ENCODE results near the gene FGF14.

FGF14 gene

DNA sequence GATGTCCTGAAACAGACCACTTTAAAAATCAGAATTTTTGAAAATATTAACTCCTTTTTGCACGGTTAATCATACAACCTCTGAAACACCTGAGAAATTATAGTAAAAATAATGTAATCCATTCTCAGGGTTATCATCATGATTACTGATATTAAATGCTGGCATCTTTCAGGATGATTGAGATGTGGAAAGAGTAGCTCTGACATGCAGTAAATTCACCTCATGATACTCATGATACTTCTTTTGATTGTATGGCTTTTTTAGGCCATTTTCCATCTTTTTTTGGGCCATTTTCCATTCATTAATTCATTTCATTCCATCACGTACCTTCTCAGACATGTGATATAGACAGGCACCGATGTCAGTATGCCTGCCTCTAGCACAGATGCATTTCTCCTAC lies 85.1 kb downstream of the FGF14 start:
- H3K36me3 ChIP-seq (replicated peaks; ENCODE audit: low read depth, low read length) = no peaks in the 10 kb centered on the region
- H3K4me1 ChIP-seq (ENCODE audit: low read length) = no peaks in the 10 kb centered on the region
- no peaks in the 10 kb centered on the region for H3K9me3 ChIP-seq (ENCODE audit: insufficient read depth, low read length)
- H3K27ac ChIP-seq (ENCODE audit: low read length) = no peak overlapping the region
- no peak overlapping the region for H3K9ac ChIP-seq (ENCODE audit: low read length)
- H3K4me3 ChIP-seq (ENCODE audit: low read length) = no peak overlapping the region
- no peaks in the 10 kb centered on the region for H3K79me2 ChIP-seq (ENCODE audit: low read length)
- no peak overlapping the region for H2AFZ ChIP-seq (ENCODE audit: low read depth, low read length)
- H3K4me2 ChIP-seq (ENCODE audit: low read length) = no peak overlapping the region
- H3K27me3 ChIP-seq (ENCODE audit: low read depth, low read length) = no peaks in the 10 kb centered on the region
- H4K20me1 ChIP-seq (ENCODE audit: insufficient read depth, low read length) = no peaks in the 10 kb centered on the region
- TF ChIP-seq, protein P1, sequence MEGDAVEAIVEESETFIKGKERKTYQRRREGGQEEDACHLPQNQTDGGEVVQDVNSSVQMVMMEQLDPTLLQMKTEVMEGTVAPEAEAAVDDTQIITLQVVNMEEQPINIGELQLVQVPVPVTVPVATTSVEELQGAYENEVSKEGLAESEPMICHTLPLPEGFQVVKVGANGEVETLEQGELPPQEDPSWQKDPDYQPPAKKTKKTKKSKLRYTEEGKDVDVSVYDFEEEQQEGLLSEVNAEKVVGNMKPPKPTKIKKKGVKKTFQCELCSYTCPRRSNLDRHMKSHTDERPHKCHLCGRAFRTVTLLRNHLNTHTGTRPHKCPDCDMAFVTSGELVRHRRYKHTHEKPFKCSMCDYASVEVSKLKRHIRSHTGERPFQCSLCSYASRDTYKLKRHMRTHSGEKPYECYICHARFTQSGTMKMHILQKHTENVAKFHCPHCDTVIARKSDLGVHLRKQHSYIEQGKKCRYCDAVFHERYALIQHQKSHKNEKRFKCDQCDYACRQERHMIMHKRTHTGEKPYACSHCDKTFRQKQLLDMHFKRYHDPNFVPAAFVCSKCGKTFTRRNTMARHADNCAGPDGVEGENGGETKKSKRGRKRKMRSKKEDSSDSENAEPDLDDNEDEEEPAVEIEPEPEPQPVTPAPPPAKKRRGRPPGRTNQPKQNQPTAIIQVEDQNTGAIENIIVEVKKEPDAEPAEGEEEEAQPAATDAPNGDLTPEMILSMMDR (IDR thresholded peaks at IDR 0.05; ENCODE audit: low read depth, low read length) = no peak
- no peak for TF ChIP-seq EZH2phosphoT487 (IDR thresholded peaks at IDR 0.05; ENCODE audit: low read depth)

DNA sequence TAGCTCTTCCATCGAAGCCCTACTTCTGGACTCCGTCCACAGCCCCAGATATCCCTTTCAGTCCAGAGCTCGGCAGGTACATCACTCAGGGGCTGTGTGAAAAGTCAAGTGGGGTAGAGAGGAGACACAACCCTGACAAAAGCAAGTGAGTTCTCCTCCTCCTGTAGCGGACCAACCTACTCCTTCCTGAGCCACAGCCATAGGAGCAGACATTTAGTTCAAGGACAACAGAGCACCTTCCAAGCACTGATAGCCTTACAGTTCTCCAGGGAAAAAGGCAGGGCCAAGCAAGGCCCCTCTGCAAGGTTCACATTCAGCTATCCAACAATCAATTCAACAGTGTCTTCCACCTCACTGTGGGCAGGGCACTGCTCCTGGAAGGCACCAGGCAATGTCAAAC lies 89.0 kb downstream of the FGF14 start:
- TF ChIP-seq, protein P1 (IDR thresholded peaks at IDR 0.05; ENCODE audit: low read depth, low read length) = no peak
- TF ChIP-seq EZH2phosphoT487 (IDR thresholded peaks at IDR 0.05; ENCODE audit: low read depth) = no peak
- peaks cover 17% of the 10 kb centered on the region for H3K27me3 ChIP-seq (ENCODE audit: low read depth, low read length)
- no peaks in the 10 kb centered on the region for H3K79me2 ChIP-seq (ENCODE audit: low read length)
- no peaks in the 10 kb centered on the region for H3K9me3 ChIP-seq (ENCODE audit: insufficient read depth, low read length)
- H3K36me3 ChIP-seq (replicated peaks; ENCODE audit: low read depth, low read length) = no peaks in the 10 kb centered on the region
- H3K27ac ChIP-seq (ENCODE audit: low read length) = no peak overlapping the region
- H3K9ac ChIP-seq (ENCODE audit: low read length) = no peak overlapping the region
- no peaks in the 10 kb centered on the region for H4K20me1 ChIP-seq (ENCODE audit: insufficient read depth, low read length)
- no peaks in the 10 kb centered on the region for H3K4me1 ChIP-seq (ENCODE audit: low read length)
- H2AFZ ChIP-seq (ENCODE audit: low read depth, low read length) = no peak overlapping the region; the same call in 1 of the 2 replicates
- H3K4me3 ChIP-seq (ENCODE audit: low read length) = no peak overlapping the region
- no peak overlapping the region for H3K4me2 ChIP-seq (ENCODE audit: low read length)

DNA sequence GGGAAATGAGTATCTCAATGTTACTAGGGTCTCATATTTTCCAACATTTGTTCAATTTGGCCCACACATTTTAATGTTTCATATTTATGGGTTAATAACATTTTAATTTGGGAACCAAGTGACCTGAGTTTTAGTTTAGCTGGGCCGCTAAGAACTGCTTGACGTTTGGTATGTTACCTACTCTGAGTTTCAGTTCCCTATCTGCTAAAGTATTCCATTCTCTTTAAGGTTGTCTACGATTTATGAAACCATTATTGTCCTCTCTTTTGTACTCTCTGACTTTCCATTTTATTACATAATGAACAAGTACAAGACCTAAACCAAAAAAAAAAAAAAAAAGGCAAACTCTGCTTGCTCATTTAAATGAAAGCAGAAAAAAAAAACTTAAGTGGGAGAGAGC lies 89.9 kb downstream of the FGF14 start:
- H3K9me3 ChIP-seq (ENCODE audit: insufficient read depth, low read length) = no peaks in the 10 kb centered on the region
- H2AFZ ChIP-seq (ENCODE audit: low read depth, low read length) = no peak overlapping the region
- no peak overlapping the region for H3K27ac ChIP-seq (ENCODE audit: low read length)
- H3K27me3 ChIP-seq (ENCODE audit: low read depth, low read length) = peaks cover 17% of the 10 kb centered on the region
- H4K20me1 ChIP-seq (ENCODE audit: insufficient read depth, low read length) = no peaks in the 10 kb centered on the region
- H3K9ac ChIP-seq (ENCODE audit: low read length) = no peak overlapping the region
- H3K36me3 ChIP-seq (replicated peaks; ENCODE audit: low read depth, low read length) = no peaks in the 10 kb centered on the region
- TF ChIP-seq, protein P1 (IDR thresholded peaks at IDR 0.05; ENCODE audit: low read depth, low read length) = no peak
- no peak for TF ChIP-seq EZH2phosphoT487 (IDR thresholded peaks at IDR 0.05; ENCODE audit: low read depth)
- H3K4me2 ChIP-seq (ENCODE audit: low read length) = no peak overlapping the region
- no peaks in the 10 kb centered on the region for H3K4me1 ChIP-seq (ENCODE audit: low read length)
- no peaks in the 10 kb centered on the region for H3K79me2 ChIP-seq (ENCODE audit: low read length)
- H3K4me3 ChIP-seq (ENCODE audit: low read length) = no peak overlapping the region

DNA sequence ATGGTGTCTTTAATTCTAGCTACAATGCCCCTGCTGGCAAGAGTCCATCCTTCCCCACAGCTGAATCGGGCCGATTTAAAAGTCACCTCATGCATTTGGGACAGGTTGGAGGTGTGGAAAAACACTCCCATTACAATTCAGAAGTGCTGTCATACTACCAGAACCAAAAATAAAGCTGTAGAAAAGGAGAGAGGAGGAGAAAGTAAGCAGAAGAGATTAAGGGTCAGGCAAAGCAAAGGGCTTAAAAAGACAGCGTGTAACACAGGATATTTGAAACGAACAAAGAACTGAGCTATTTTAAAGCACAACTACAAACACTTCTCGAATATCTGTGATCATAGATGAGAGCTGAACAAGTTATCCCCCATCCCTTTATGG lies 90.4 kb downstream of the FGF14 start:
- H3K79me2 ChIP-seq (ENCODE audit: low read length) = no peaks in the 10 kb centered on the region
- no peak overlapping the region for H3K9ac ChIP-seq (ENCODE audit: low read length)
- H3K27me3 ChIP-seq (ENCODE audit: low read depth, low read length) = peaks cover 17% of the 10 kb centered on the region
- TF ChIP-seq, protein P1 (IDR thresholded peaks at IDR 0.05; ENCODE audit: low read depth, low read length) = no peak
- TF ChIP-seq EZH2phosphoT487 (IDR thresholded peaks at IDR 0.05; ENCODE audit: low read depth) = no peak
- no peaks in the 10 kb centered on the region for H3K36me3 ChIP-seq (replicated peaks; ENCODE audit: low read depth, low read length)
- no peak overlapping the region for H3K4me3 ChIP-seq (ENCODE audit: low read length)
- no peak overlapping the region for H3K27ac ChIP-seq (ENCODE audit: low read length)
- H3K4me1 ChIP-seq (ENCODE audit: low read length) = no peaks in the 10 kb centered on the region
- no peaks in the 10 kb centered on the region for H4K20me1 ChIP-seq (ENCODE audit: insufficient read depth, low read length)
- no peak overlapping the region for H2AFZ ChIP-seq (ENCODE audit: low read depth, low read length)
- no peaks in the 10 kb centered on the region for H3K9me3 ChIP-seq (ENCODE audit: insufficient read depth, low read length)
- H3K4me2 ChIP-seq (ENCODE audit: low read length) = no peak overlapping the region
